ENCODE data around the gene KREMEN2.

GRCh38 chr16:2963074-2963722, 877 bp upstream of the KREMEN2 start:
- TF ChIP-seq CTCF (IDR thresholded peaks at IDR 0.05; ENCODE audit: low read depth, low read length, missing input control) = no peak
- TF ChIP-seq TAF1 (conservative IDR thresholded peaks at IDR 0.05) = no peak
- TF ChIP-seq ATF3 (IDR thresholded peaks at IDR 0.05) = no peak
